GM23338 (cell line): ENCODE results near the gene CKLF.

Experiments used
- CTCF ChIP-seq, 2 experiments: fragments of 200-600 bp in 1 of 2; sonication (generic) in 1 of 2; conservative IDR thresholded peaks; 2 replicates each; pipeline versions ENCODE4 v1.5.1 to v1.6.1; 2016 to 2017; ENCODE audit warnings: antibody characterized with exemption in 2 of 2, low read depth in 2 of 2, mild to moderate bottlenecking in 2 of 2, moderate library complexity in 1 of 2
- EZH2phosphoT487 ChIP-seq: fragments of 200-600 bp; sonication (generic); IDR thresholded peaks from one replicate; pipeline ENCODE4 v1.8.1; 2018; ENCODE audit warnings: antibody characterized with exemption; ENCODE audit not compliant: unreplicated experiment

- TF ChIP-seq CTCF (conservative IDR thresholded peaks at IDR 0.05; ENCODE audit: low read depth in 2 of 2) (no peak), EZH2phosphoT487 (no peak)
Observed at GRCh38 chr16:66548868-66549267, 3.5 kb upstream of the CKLF start.
